Coronary artery (tissue), 2 donors: ENCODE data around the gene CCDC174.

Experiments
- DNase-seq: peaks from one replicate; pipeline ENCODE4 v3.0.0-alpha.2; 2017; ENCODE audit warnings: low spot score
- H3K27ac ChIP-seq, 2 donors: fragments of 200-600 bp; sonication (generic); one replicate each; pipeline ENCODE4 v1.5.1; 2016 to 2019
- H3K4me3 ChIP-seq: fragments of 200-600 bp; sonication (generic); 2 replicates; pipeline ENCODE4 v1.5.1; 2016; ENCODE audit warnings: mild to moderate bottlenecking, moderate library complexity
- TF ChIP-seq, protein P1 (sequence below): fragments of 200-600 bp; sonication (generic); IDR thresholded peaks from one replicate; pipeline ENCODE4 v1.5.1; 2019; ENCODE audit warnings: antibody characterized with exemption

CCDC174 gene

DNA sequence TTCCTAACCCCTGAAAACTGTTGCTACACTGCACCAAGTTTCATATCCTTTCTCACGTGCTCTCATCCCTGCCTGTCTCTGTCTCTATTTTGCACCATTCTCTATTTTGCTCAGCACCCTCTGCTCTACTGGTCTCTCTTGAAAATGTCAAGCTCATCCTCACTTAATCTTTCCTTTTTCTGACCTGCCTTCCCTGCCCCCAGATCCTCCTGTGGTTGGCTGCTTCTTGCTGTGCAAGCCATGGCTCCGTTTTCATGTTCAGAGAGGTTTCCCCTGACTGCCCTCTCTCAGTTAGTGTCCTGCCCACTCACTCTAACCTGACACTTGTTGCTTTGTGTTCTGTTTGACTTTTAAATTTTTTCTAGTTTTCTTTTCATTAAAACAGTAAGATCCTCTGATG lies 6.0 kb downstream of the CCDC174 start:
- TF ChIP-seq, protein P1, sequence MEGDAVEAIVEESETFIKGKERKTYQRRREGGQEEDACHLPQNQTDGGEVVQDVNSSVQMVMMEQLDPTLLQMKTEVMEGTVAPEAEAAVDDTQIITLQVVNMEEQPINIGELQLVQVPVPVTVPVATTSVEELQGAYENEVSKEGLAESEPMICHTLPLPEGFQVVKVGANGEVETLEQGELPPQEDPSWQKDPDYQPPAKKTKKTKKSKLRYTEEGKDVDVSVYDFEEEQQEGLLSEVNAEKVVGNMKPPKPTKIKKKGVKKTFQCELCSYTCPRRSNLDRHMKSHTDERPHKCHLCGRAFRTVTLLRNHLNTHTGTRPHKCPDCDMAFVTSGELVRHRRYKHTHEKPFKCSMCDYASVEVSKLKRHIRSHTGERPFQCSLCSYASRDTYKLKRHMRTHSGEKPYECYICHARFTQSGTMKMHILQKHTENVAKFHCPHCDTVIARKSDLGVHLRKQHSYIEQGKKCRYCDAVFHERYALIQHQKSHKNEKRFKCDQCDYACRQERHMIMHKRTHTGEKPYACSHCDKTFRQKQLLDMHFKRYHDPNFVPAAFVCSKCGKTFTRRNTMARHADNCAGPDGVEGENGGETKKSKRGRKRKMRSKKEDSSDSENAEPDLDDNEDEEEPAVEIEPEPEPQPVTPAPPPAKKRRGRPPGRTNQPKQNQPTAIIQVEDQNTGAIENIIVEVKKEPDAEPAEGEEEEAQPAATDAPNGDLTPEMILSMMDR: no peak
- Histone ChIP-seq H3K4me3 (no peak overlapping the region), H3K27ac (no peak overlapping the region)
- DNase-seq: no peak

- TF ChIP-seq, protein P1: no peak
- H3K27ac ChIP-seq: no peak overlapping the region
- no peak overlapping the region for H3K4me3 ChIP-seq
- no peak for DNase-seq
Measured at GRCh38 chr3:14658978-14659377, 7.4 kb downstream of the CCDC174 start.

GRCh38 chr3:14660942-14661341 lies 9.4 kb downstream of the CCDC174 start:
- DNase-seq: no peak
- no peak overlapping the region for H3K4me3 ChIP-seq
- TF ChIP-seq, protein P1: no peak
- H3K27ac ChIP-seq: no peak overlapping the region

DNA sequence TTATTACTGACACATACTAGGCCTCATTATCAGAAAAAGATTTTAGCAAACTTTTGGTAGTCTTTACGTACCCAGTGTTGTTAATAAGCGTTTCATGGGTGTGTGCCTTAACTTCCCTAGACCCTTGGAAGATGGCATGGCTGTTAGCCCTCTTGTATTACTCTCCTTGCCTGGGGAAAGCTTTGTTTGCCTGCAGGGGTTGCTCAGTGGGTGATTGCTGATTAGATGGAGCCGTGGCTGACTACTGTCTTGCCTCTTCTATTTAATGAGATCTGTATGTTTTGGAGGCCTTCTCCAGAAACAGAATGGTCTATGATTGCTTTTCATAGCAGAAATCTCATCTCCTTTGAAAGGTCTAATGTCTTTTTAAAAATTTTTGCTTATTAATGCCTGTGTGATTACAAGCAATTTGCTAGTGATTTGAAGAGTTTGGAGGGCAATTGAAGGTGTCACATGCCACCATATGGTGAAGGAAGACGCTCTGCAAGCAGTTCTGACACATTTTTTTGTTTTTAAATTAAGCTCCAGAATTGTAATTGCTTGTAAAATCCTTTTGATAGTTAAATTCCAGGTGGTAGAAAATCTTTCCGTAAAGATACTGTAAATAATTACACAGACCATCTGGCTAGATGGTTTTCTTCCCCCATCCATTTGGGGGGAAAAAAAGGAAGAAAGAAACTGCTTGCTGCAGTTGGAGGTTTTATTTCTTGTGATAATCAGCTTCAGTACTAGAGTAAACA lies 12.0 kb downstream of the CCDC174 start:
- TF ChIP-seq, protein P1: no peak
- no peak for DNase-seq

GRCh38 chr3:14664170-14664569 lies 12.6 kb downstream of the CCDC174 start:
- TF ChIP-seq, protein P1: no peak
- no peak overlapping the region for H3K4me3 ChIP-seq
- DNase-seq: no peak

More for the DNA sequence above, 12.0 kb downstream of the CCDC174 start:
- no peak overlapping the region for H3K4me3 ChIP-seq
- H3K27ac ChIP-seq: no peak overlapping the region

DNA sequence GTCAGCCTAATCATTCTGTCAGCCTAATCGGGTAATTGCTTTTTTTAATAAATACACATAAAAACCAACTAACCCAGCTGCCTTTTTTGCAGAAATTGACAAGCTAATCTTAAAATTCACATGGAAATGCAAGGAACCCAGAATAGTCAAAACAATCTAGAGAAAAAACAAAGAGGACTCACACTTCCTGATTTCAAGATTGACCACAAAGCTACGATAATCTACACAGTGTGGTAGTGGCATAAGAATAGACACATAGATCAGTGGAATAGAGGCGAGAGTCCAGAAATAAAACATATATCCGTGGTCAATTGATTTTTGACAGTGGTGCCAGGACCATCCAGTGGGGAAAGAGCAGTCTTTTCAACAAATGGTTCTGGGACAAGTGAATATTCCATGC lies 21.0 kb downstream of the CCDC174 start:
- no peak overlapping the region for H3K27ac ChIP-seq
- H3K4me3 ChIP-seq: no peak overlapping the region
- TF ChIP-seq, protein P1: no peak
- DNase-seq: no peak

More at GRCh38 chr3:14664170-14664569, 12.6 kb downstream of the CCDC174 start:
- H3K27ac ChIP-seq: no peak overlapping the region

- Histone ChIP-seq H3K27ac (no peak within 1 kb of the TSS), H3K4me3 (no peak within 1 kb of the TSS)
- DNase-seq: no peak
- TF ChIP-seq, protein P1: no peak
Measured at GRCh38 chr3:14674841-14675240, 23.3 kb downstream of the CCDC174 start, which contains the start of gene C3orf20. Gene C3orf20, plus strand, starts transcription at chr3:14675141. Its CDS starts 7,573 bp downstream, at chr3:14682714.
